Natural killer cell (primary cell): ENCODE measurements around the gene NCOR1. TPM values are rescaled to one million over a fixed set of nuclear protein-coding genes. Genes with fewer than 3 reads are reported as not detected.

Experiments used
- ATAC-seq, 3 donors: fragments of 150-1000 bp in 2 of 3; fragments of 200-7000 bp in 1 of 3; cut with Tn5 transposase; 1 replicate in 1 of 3; 2 replicates in 2 of 3; pipeline ENCODE4 v1.10.0; 2021; ENCODE audit warnings: mild to moderate bottlenecking in 2 of 3, moderate library complexity in 2 of 3
- DNase-seq, 2 donors: peaks; one replicate each; pipeline versions ENCODE4 v3.0.0 to v3.0.0-alpha.2; 2013 to 2021; ENCODE audit warnings: mixed read lengths in 1 of 2
- H3K27ac ChIP-seq: one replicate; pipeline ENCODE4 v1.5.1; 2013; ENCODE audit warnings: mild to moderate bottlenecking, low read length
- H3K27me3 ChIP-seq: one replicate; pipeline ENCODE4 v1.6.1; 2013; ENCODE audit warnings: low read length; ENCODE audit not compliant: control insufficient read depth, insufficient read depth
- H3K36me3 ChIP-seq: one replicate; pipeline ENCODE4 v1.6.1; 2013; ENCODE audit warnings: low read length; ENCODE audit not compliant: control insufficient read depth, insufficient read depth
- H3K4me1 ChIP-seq: one replicate; pipeline ENCODE4 v1.6.1; 2013; ENCODE audit warnings: low read length; ENCODE audit not compliant: control insufficient read depth, insufficient read depth
- H3K4me3 ChIP-seq: one replicate; pipeline ENCODE4 v1.5.1; 2013; ENCODE audit warnings: low read length
- H3K9me3 ChIP-seq: one replicate; pipeline ENCODE4 v1.6.1; 2013; ENCODE audit warnings: low read length; ENCODE audit not compliant: control insufficient read depth, insufficient read depth
- H3K27ac Mint-ChIP-seq, 2 donors: one replicate each; pipeline ENCODE4 v1.8.0; 2022; ENCODE audit warnings: mild to moderate bottlenecking in 2 of 2, mixed read lengths in 2 of 2, moderate library complexity in 1 of 2
- H3K27me3 Mint-ChIP-seq, 2 donors: one replicate each; pipeline ENCODE4 v1.8.0; 2022; ENCODE audit warnings: low read depth in 2 of 2, mixed read lengths in 2 of 2
- H3K36me3 Mint-ChIP-seq: one replicate; pipeline ENCODE4 v1.8.0; 2022; ENCODE audit warnings: mixed read lengths
- H3K4me1 Mint-ChIP-seq, 2 donors: one replicate each; pipeline ENCODE4 v1.8.0; 2022; ENCODE audit warnings: mixed read lengths in 2 of 2
- H3K4me3 Mint-ChIP-seq: one replicate; pipeline ENCODE4 v1.8.0; 2022; ENCODE audit warnings: mild to moderate bottlenecking, moderate library complexity, mixed read lengths
- H3K9me3 Mint-ChIP-seq, 2 donors: one replicate each; pipeline ENCODE4 v1.8.0; 2022; ENCODE audit warnings: mixed read lengths in 2 of 2
- WGBS: methylation state at CpG from one replicate; pipeline ENCODE4 v1.1.7; 2013; ENCODE audit warnings: missing lambda C conversion rate; ENCODE audit not compliant: insufficient coverage; 5-methylcytosine and 5-hydroxymethylcytosine counted together
- intact Hi-C: fragments of 100-400 bp; cut with micrococcal nuclease; formaldehyde crosslinking; loops from one replicate; pipeline ENCODE4 v1.14.2; 2022
- total RNA-seq, 4 donors: library from RNA; stranded (reverse); fragments of 120-200 nt in 1 of 4; gene quantifications; one replicate each; pipeline versions ENCODE4 v1.2.3 to v1.2.4, GENCODE V29; 2013 to 2022
- TF ChIP-seq, protein P1 (sequence below): fragments of 200-600 bp; IDR thresholded peaks from one replicate; pipeline ENCODE4 v1.8.0; 2022; ENCODE audit warnings: antibody characterized with exemption

NCOR1 gene
- total RNA-seq, 3 donors from 2014 or later (not counting 1 experiment from before 2014, with no cell fraction given), result 195 to 238 (median 238) TPM

GRCh38 chr17:16190703-16191360, 24.5 kb downstream of the NCOR1 start:
- TF ChIP-seq, protein P1, sequence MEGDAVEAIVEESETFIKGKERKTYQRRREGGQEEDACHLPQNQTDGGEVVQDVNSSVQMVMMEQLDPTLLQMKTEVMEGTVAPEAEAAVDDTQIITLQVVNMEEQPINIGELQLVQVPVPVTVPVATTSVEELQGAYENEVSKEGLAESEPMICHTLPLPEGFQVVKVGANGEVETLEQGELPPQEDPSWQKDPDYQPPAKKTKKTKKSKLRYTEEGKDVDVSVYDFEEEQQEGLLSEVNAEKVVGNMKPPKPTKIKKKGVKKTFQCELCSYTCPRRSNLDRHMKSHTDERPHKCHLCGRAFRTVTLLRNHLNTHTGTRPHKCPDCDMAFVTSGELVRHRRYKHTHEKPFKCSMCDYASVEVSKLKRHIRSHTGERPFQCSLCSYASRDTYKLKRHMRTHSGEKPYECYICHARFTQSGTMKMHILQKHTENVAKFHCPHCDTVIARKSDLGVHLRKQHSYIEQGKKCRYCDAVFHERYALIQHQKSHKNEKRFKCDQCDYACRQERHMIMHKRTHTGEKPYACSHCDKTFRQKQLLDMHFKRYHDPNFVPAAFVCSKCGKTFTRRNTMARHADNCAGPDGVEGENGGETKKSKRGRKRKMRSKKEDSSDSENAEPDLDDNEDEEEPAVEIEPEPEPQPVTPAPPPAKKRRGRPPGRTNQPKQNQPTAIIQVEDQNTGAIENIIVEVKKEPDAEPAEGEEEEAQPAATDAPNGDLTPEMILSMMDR, result no peak
- 96% methylated on average over 3 of the region's 4 CpGs for WGBS
- ATAC-seq (no peak), DNase-seq (no peak)
- peaks cover 27% of the 10 kb centered on the region in 2 donors for H3K4me1 Mint-ChIP-seq
- no peaks in the 10 kb centered on the region for H3K9me3 Mint-ChIP-seq
- H3K4me3 Mint-ChIP-seq, result no peak overlapping the region
- Histone ChIP-seq H3K4me1 (peaks cover 3% of the 10 kb centered on the region), H3K36me3 (peaks cover 30% of the 10 kb centered on the region), H3K27ac (no peak overlapping the region), H3K27me3 (no peaks in the 10 kb centered on the region), H3K4me3 (no peak overlapping the region), H3K9me3 (no peaks in the 10 kb centered on the region)
- H3K27me3 Mint-ChIP-seq, result no peaks in the 10 kb centered on the region
- H3K36me3 Mint-ChIP-seq, result peaks cover 9% of the 10 kb centered on the region
- H3K27ac Mint-ChIP-seq, result peak overlapping the region; percentile 35 to 43
- intact Hi-C loops, result no loop called here

GRCh38 chr17:16189791-16190348, 25.5 kb downstream of the NCOR1 start:
- H3K4me1 ChIP-seq, result peaks cover 3% of the 10 kb centered on the region
- H3K27me3 ChIP-seq, result no peaks in the 10 kb centered on the region
- Mint-ChIP-seq H3K9me3 (no peaks in the 10 kb centered on the region), H3K36me3 (peaks cover 9% of the 10 kb centered on the region), H3K4me3 (no peak overlapping the region), H3K27me3 (no peaks in the 10 kb centered on the region), H3K4me1 (peaks cover 26 to 31% of the 10 kb centered on the region in 2 donors), H3K27ac (no peak overlapping the region)
- DNase-seq (no peak), ATAC-seq (no peak)
- H3K27ac ChIP-seq, result no peak overlapping the region
- H3K4me3 ChIP-seq, result no peak overlapping the region
- WGBS, result 88% methylated on average over 2 of the region's 3 CpGs
- intact Hi-C loops, result no loop called here
- peaks cover 34% of the 10 kb centered on the region for H3K36me3 ChIP-seq
- TF ChIP-seq, protein P1, result no peak
- no peaks in the 10 kb centered on the region for H3K9me3 ChIP-seq

GRCh38 chr17:16187642-16188041, 27.7 kb downstream of the NCOR1 start:
- Histone ChIP-seq H3K4me1 (peaks cover 3% of the 10 kb centered on the region), H3K36me3 (peaks cover 31% of the 10 kb centered on the region), H3K9me3 (no peaks in the 10 kb centered on the region), H3K27me3 (no peaks in the 10 kb centered on the region), H3K4me3 (no peak overlapping the region), H3K27ac (no peak overlapping the region)
- WGBS, result 88% methylated on average over 4 of the region's 5 CpGs
- Mint-ChIP-seq H3K27me3 (no peaks in the 10 kb centered on the region), H3K4me3 (no peak overlapping the region), H3K27ac (peak overlapping the region; percentile 50 to 52), H3K9me3 (no peaks in the 10 kb centered on the region), H3K36me3 (no peaks in the 10 kb centered on the region), H3K4me1 (peaks cover 35 to 38% of the 10 kb centered on the region in 2 donors)
- intact Hi-C loops, result no loop called here
- DNase-seq, result no peak
- no peak for ATAC-seq
- TF ChIP-seq, protein P1, result no peak
